HG03064 (cell line): ENCODE results near the gene NEDD4L.
"Not testable (repeated sequence)": the region's sequence is repeated elsewhere in the genome, so short reads cannot be mapped to it uniquely, and the experiment has no call there.

Experiments used
- ATAC-seq: cut with Tn5 transposase; IDR thresholded peaks from one replicate; pipeline ENCODE4 v1.9.1; 2021; ENCODE audit warnings: low read depth; ENCODE audit not compliant: unreplicated experiment

Gene NEDD4L

DNA sequence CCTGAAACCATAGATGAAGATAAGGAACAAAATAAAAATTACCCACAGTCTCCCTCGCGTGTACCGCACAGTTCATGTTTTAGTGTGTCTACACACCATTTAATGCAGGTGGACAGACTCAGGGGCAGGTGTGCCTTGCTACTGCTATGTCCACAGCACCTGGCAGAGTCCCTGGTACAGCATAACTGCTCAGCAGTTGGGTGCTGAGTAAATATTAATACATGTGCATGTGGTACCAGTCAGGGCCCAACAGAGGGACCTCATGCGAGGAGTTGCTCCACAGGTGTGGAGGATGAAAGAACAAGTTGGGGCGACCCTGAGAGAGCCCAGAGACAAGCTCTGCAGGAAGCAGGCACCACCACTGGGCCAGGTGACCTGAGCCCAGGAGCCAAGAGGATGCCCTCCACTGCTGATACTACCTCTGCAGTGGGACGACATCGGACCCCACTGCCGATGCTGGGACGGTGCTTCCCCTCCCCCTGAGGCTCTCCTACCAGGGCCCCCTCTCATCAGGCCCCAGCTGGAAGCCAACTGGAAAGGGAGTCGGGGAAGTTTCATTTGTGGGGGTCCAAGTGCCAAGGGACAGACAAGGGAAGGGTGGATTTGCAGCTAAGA, 100.8 kb downstream of the NEDD4L start:
- ATAC-seq, result no peak

DNA sequence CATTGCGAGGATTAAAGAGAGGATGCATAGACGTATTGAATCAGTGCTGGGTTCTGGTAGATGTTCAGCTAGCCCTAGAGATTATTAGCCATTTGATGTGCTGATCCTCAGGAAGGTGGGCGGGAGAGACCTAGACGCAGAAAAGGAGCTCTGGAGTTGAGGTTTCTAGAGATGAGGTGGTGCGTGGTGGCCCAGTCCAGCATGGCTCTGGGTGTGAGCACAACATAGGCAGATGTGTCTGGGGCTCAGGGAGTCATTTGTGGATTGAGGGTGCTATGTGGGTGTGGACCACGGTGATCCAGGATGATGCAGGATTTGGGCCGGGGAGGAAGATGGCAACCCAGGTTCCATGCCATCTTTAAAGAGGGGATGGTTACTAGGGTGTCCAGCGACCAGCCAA, 102.1 kb downstream of the NEDD4L start:
- no peak for ATAC-seq

DNA sequence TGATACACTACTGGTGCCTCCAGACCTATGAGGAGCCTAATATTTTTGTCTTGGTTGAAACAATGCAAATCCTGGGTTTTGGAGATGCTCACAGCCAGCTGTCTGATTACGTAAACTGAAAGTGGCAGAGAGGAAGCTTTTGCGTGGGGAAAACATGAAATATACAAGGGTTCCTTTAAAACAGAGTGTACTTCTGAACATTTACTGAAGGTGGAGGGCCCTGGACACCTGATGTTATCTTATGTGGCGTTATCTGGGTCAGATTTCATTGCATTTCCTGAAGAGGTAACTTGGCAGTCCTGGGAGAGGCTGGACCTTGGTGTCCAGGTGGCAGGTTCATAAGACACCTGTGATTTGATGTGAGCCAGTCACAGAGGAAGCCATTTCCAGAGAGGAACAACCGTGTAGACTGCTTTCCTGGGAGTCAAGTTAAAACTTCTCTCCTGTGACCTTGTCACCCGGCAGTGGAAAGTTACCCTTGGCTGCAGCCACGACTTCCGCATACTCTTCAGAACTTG, 105.0 kb downstream of the NEDD4L start:
- ATAC-seq, result no peak

DNA sequence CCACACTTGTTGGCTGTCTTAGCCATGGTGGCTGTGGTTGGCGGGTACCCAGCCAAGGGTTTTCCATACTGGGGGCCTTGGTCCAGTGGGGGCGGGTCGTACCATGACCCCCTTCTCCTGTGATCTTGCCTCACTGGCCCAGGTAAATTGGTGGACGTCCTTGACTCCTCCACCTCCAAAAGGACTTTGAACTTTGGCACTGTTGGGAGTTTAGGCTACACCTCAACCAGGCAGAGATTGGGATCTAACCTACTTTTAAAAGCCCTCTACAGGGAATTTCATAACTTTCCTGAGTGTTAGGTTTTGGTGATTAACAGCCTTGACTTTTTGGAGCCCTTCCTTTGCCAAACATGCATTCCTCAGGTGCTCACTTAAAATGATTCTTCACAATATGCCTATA, 106.7 kb downstream of the NEDD4L start:
- ATAC-seq, result no peak

DNA sequence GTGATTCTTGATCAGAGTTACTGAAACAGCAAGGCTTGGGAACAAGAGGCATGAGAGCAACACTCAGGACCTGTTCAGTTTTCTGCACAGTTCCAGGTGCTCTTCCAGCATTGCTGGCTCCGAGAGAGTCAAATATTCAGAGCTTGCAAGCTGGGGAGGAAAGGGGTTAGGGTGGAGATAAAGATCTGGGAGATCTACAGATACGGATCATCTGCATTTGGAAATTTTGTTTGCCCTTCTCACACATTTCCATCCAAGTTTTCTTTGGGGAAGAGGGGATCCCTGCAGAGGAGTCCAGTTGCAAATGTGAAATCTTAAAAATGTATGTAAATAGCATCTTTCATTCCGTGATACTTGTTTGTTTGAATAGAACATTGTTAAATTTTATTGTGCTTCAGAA, 108.2 kb downstream of the NEDD4L start:
- no peak for ATAC-seq

DNA sequence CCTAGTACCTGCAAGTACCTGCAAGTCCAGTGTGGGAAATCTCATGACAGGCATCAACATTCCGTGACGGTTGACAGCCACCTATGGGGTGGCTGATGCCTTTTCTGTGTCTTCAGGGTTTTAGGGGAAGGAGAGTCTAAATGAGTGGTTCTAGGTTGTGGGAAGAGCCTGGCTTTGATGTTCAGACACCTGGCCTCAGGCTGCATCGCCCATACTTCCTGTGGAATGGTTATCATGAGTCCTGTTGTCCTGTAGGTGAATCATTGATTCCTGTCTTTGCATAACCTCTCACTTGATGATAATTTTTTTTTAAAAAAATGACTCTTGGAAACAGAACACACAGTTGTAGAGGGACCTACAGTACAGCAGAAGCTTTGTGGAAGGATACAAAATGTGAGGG, 108.9 kb downstream of the NEDD4L start:
- no peak for ATAC-seq

DNA sequence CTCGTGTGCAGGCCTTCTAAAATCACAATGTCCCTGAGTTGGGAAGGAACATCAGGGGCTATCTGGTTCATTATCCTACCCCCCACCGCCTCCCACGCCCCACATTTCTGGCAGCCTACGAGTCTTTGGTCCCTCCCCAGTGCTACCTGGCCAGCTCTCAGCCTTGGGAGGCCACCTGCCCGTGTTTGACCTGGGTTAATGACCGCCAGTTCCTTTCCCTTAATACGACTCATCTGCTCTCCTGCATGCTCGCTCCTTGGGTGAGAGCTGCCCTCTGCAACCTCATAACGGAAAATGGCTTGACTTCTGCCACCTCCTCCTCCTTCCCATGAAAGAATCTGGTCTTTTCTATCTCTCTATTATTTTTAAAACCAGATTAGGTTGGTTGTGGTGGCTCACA, 112.5 kb downstream of the NEDD4L start:
- ATAC-seq, result no peak

DNA sequence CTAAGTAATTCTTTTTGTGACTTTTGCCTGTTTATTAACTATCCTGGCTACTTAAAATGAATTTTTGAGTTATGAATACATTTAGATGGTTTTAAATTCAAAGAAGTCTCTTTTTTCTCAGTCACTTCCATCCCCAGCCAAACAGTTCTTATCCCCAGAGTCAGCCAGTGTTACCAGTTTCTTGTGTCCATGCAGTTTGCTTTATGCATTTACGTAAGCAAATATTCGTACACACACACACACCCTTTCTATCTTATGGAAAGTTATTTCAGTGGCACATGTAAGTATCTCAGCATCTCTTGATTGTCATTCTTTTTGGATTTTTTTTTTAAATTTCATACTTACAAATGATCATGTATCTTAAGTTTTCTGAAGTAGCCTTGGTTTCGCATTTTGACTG, 113.2 kb downstream of the NEDD4L start:
- ATAC-seq, result no peak

DNA sequence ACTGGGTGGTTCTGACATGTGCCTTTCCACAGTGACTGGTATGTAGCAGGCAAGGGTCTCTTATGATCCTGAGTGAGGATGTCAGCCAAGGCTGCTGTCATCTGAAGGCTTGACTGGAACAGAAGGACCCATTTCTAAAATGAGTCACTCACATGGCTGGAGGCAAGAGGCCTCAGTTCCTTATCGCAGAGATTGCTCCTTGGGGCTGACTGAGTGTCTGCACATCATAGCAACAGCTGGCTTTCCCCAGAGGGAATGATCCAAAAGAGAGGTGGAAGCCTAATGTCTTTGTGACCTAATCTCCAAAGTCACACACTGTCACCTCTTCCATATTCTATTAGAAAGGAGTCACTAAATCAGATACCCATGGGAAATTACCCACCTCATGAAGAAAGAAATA, 114.0 kb downstream of the NEDD4L start:
- ATAC-seq, result no peak

DNA sequence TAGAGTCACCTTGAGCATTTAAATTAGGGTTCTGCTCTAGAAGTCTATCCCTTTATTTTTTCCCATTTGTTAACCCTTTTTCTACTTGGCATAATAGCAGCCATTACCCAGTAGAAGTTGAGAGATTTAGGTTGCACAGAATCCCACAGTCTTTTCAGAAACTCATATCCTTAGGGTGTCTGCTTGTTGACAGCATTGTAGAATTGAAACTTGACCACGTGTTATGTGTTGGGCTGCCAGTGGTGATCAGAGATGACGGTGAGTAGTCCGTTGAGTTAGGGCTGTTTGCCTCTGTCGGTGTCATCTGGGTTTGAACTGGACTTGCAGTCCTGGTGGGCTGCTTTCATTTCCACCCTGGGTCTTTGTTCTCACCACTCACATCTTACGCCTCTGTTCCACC, 114.4 kb downstream of the NEDD4L start:
- no peak for ATAC-seq

DNA sequence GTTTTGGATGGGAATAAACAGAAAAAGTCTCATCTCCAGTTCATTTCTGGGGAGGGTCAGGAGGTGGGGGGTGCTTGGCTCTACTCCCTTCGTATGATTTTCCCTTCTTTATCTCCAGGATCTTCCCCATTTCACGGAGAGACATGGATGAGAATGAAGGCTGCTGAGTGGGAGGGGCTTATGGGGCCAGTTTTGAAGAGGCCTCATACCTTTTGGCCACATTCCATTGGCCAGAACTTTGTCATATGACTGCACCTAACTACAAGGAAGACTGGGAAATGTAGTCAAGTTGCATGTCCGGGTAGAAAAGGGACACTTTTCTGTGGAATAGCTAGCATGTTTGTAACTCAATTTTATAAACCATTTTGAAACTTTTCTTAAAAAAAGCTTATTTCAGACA, 117.6 kb downstream of the NEDD4L start:
- no peak for ATAC-seq

DNA sequence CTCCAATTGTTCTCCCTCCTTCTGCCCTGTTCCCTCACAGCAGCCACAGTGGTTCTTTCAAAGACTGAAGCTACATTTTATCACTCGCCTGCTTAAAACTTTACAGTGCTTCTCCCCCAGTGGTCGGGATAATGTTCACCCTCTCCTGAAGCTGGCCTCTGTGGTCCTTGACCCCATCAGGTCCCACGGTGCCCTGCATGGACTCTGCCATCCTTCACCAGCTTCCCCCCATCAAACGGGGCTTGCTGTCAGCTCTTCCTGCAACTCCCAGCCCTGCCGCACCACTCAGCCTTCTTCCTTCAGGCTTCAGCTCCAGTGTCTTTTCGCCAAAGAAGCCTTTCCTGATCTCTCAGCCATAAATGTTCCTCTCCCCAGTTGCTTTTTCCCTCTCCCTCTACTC, 118.1 kb downstream of the NEDD4L start:
- ATAC-seq, result no peak

DNA sequence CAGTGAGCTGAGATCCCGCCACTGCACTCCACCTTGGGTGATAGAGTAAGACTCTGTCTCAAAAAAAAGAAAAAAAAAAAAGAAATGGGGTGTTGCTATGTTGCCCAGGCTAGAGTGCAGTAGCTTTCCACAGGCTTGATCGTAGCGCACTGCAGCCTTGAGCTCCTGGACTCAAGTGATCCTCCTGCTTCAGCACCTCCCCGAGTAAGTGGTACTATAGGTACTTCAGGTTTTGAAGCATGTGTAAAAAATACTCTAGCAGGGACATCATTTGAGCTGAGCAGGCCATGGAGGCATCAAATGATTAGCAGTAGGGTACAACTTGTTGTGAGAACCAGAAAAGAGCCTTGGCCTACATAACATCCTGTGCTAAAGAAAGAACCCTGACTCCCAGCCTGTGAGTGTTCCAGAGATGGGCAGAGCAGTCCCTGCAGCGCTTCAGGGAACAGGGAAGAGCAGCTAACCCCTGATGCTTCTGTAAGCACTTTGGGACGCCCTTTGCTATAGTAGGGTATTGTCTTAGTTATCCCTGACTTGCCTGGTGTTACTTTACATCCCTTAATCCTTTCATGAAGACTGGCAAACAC, 119.1 kb downstream of the NEDD4L start:
- ATAC-seq, result no peak

DNA sequence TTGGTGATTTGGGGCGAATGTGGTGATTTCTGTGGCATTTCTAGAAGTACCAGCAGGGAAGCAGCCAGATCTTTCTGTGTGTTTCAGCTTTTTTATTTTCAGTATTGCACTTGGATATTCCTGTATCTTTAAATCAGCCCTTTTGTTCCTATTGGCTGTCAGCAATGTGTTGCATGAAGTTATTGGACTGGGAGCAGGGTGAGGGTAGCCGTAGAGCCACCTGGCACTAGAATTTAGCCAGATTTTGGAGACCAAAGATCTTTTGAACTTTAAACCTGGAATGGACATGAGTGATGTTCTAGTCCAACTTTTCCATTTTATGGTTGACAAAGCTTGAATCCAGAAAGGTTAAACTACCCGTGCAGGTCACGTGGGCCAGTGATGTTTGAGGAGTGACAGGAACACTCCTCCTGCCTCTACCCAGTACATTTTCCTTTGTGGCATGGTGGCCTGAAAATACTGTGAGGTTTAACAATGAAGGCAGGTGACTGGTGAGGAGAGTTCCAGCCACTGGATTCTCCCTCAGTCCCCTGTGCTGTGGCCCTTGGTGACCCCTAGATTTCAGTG, 122.3 kb downstream of the NEDD4L start:
- ATAC-seq, result no peak

DNA sequence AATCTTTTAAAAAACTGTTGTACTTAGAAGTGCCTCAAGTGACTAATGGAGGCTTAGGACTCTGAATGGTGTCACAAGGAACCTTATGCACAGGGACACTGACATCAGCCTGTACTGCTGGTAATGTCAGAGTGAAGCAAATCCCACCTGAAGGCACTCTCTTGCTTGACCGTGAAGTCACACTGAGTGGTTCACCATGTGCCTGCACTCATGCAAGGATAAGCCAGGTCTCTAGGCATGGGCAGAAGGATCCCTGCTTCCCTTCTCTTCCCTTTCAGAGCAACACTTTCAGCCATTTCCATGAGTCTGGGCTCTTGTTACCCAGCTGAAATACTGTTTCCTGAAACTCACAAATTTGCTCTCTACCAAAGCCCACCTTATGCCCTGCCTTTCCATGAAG, 123.0 kb downstream of the NEDD4L start:
- no peak for ATAC-seq

DNA sequence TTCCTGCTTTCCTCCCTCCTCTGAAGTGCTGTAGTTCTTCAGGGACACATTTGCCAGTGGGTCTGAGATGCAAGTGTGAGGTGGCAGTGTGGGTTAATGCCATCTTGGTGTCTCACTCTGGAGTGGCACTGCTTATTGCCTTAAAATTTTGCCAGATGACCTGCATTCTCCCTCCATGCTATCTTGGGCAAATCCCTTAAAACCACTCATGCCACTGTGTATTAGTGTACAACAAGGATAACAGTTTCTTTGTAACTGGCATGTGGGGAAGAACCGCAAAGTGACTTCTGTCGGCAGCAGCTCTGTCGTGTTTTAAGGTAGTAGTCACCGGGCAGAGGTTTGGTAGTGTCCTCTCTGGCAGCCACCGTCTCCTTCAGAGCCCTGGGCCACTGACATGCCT, 124.2 kb downstream of the NEDD4L start:
- no peak for ATAC-seq

DNA sequence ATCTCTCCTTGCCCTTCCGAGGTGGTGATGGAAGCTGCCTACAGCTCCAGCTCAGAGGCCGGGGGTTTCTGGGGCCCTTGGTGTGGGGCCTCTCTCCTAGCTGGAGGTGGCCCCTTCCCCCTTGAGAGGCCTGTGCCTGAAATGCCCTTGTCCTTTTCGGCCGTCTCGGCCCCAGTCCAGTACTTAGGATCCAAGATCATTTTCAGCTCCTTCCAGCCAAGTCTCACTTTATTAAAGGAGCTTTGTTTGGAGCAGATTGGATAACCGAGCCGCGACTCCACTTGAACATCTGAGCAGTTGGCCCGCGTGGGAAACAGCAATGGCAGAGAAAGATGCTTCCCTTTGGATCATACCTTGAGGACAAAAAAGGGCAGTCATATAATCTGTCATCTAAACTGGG, 125.0 kb downstream of the NEDD4L start:
- ATAC-seq, result no peak

DNA sequence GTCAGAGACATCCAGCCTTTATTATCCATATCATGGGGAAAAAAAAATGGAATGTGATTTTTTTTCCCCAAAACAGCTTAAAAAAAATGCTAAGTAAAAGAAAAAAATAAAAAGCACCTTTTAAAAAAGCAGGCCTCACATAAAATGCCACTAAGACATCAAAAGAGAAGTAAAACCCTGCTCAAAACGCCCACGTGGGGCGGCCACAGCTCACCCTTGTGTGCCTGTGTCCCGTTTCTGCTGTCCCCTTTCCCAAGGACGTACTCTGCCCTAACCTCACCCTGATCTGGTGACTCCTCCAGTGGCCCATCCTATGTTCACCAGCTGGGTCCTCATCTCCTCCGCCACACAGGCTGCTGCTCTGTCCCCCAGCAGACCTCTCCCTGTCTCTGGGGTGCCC, 125.4 kb downstream of the NEDD4L start:
- no peak for ATAC-seq

DNA sequence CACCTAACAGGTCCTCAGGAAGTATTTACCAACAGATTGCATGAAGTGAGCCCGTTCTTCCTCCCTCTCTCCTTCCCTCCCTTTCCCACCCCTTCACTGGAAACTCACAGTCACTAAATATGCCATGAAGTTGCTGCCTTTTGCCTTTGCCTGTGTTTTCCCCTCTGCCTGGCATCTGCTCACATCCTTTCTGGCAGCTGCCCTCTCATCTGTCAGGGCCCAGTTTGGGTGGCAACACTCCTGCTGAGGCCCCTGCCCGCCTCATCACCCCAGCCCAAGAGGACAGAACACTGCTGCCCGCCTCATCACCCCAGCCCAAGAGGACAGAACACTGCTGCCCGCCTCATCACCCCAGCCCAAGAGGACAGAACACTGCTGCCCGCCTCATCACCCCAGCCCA, 126.0 kb downstream of the NEDD4L start:
- not testable (repeated sequence) for ATAC-seq

DNA sequence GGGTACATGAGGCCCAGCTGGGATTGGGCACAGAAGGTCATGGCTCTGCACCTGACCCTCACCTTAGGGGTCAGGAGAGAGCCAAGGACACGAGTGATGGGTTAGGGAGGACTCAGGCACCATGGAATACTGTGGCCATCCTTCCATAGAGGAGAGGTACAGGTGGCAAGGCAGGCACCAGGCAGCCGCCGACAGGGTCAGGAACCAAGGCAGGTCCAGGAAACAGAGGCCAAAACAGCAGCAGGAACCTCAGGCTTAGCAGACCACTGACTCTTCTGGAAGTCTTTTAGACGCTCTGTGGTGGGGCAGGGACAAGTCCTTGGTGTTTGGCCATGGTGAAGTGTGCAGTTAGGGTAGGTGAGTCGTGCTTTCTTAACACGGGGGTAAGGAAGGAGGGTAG, 128.0 kb downstream of the NEDD4L start:
- no peak for ATAC-seq

DNA sequence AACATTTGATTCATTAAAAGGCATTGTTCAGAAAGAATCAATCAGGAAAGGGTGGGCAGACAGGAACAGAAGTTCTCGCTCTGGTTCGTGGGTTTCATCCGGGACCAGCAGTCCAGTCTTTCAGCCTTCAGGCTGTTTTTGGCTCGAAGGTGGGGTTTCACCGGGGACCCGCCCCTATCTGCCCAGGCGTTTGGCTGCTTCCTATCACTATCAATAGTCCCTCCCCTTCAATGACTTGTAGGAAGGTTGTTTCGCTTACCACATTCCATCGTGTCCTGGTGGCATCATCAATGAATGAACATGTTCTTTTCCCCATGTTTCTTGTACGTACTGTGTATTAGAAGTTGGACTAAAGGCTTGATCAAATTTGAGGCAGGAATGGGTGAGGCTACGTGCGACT, 130.3 kb downstream of the NEDD4L start:
- ATAC-seq, result no peak

DNA sequence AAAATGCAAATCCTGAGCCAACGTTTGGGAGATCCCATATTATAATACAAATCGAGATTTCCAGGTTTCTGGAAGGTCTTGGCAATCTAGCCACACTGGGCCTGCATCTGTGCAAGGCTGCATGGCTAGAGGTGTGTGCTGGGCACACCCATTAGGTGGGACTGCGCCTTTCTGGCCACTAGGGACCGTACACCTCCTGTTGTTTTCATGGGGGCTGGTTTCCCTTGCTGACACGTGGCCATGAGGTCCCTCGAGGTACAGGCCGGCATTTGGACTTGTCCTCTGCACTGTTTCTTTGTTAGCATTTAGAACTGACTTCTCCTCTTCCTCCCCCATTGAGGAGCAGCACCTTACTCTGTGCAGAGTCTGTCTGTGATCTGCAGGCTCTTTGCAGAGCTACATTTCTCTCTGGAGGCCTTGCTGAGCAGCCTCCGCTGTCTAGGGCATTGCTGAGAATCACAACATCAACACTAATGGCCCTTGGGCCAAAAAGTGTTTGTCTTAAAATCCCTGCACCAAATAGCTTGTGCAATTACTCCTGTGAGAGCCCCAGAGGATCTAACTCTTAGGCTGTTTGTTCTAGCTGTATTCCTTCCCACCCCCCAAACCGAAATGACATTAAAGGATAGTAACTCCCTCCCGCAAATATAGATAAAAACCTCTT, 131.2 kb downstream of the NEDD4L start:
- ATAC-seq, result no peak
